ENCODE results near the gene CALN1.

The CALN1 gene

GRCh38 chr7:72321081-72321480 is 91.1 kb downstream of the CALN1 start:
- H3K27ac ChIP-seq (ENCODE audit: low read depth, low read length, poor library complexity, severe bottlenecking): no peak overlapping the region
- no peaks in the 10 kb centered on the region for H3K36me3 ChIP-seq (ENCODE audit: insufficient read depth, low read length)
- no peak overlapping the region for H2AFZ ChIP-seq (ENCODE audit: low read length)
- H4K20me1 ChIP-seq (ENCODE audit: insufficient read depth, low read length): no peaks in the 10 kb centered on the region
- H3K4me2 ChIP-seq (ENCODE audit: low read length): no peak overlapping the region
- H3K9ac ChIP-seq (ENCODE audit: low read length): no peak overlapping the region
- TF ChIP-seq EZH2 (IDR thresholded peaks at IDR 0.05; ENCODE audit: borderline replicate concordance, low read length): no peak
- no peak for TF ChIP-seq CTCF (IDR thresholded peaks at IDR 0.05; ENCODE audit: low read length)
- H3K79me2 ChIP-seq (ENCODE audit: insufficient read depth, low read length): no peaks in the 10 kb centered on the region
- H3K9me3 ChIP-seq (ENCODE audit: low read length): no peaks in the 10 kb centered on the region
- H3K9me2 ChIP-seq (ENCODE audit: low read depth, low read length): no peaks in the 10 kb centered on the region
- no peak overlapping the region for H3K4me3 ChIP-seq (ENCODE audit: low read depth, low read length, poor library complexity, severe bottlenecking)
- H3K4me1 ChIP-seq (ENCODE audit: insufficient read depth, low read length, severe bottlenecking): no peaks in the 10 kb centered on the region
- no peaks in the 10 kb centered on the region for H3K27me3 ChIP-seq (ENCODE audit: insufficient read depth, low read length)
- no peaks in the 10 kb centered on the region for H3F3A ChIP-seq (ENCODE audit: insufficient read depth, low read length)

GRCh38 chr7:72317341-72317740 is 94.8 kb downstream of the CALN1 start:
- Histone ChIP-seq H3K27ac (ENCODE audit: low read depth, low read length, poor library complexity, severe bottlenecking) (no peak overlapping the region), H3K9me3 (ENCODE audit: low read length) (no peaks in the 10 kb centered on the region), H3K4me3 (ENCODE audit: low read depth, low read length, poor library complexity, severe bottlenecking) (no peak overlapping the region), H3K4me1 (ENCODE audit: insufficient read depth, low read length, severe bottlenecking) (no peaks in the 10 kb centered on the region), H2AFZ (ENCODE audit: low read length) (no peak overlapping the region), H3K9me2 (ENCODE audit: low read depth, low read length) (no peaks in the 10 kb centered on the region), H4K20me1 (ENCODE audit: insufficient read depth, low read length) (no peaks in the 10 kb centered on the region), H3K79me2 (ENCODE audit: insufficient read depth, low read length) (no peaks in the 10 kb centered on the region), H3K9ac (ENCODE audit: low read length) (no peak overlapping the region), H3K36me3 (ENCODE audit: insufficient read depth, low read length) (no peaks in the 10 kb centered on the region), H3K27me3 (ENCODE audit: insufficient read depth, low read length) (no peaks in the 10 kb centered on the region), H3K4me2 (ENCODE audit: low read length) (no peak overlapping the region), H3F3A (ENCODE audit: insufficient read depth, low read length) (no peaks in the 10 kb centered on the region)
- TF ChIP-seq CTCF (IDR thresholded peaks at IDR 0.05; ENCODE audit: low read length) (no peak), EZH2 (IDR thresholded peaks at IDR 0.05; ENCODE audit: borderline replicate concordance, low read length) (no peak)

GRCh38 chr7:72316148-72316547 is 96.0 kb downstream of the CALN1 start:
- no peaks in the 10 kb centered on the region for H3K36me3 ChIP-seq (ENCODE audit: insufficient read depth, low read length)
- H3F3A ChIP-seq (ENCODE audit: insufficient read depth, low read length): no peaks in the 10 kb centered on the region
- no peak overlapping the region for H2AFZ ChIP-seq (ENCODE audit: low read length)
- H3K9me3 ChIP-seq (ENCODE audit: low read length): no peaks in the 10 kb centered on the region
- no peak overlapping the region for H3K9ac ChIP-seq (ENCODE audit: low read length)
- no peaks in the 10 kb centered on the region for H3K4me1 ChIP-seq (ENCODE audit: insufficient read depth, low read length, severe bottlenecking)
- TF ChIP-seq EZH2 (IDR thresholded peaks at IDR 0.05; ENCODE audit: borderline replicate concordance, low read length): no peak
- TF ChIP-seq CTCF (IDR thresholded peaks at IDR 0.05; ENCODE audit: low read length): no peak
- no peaks in the 10 kb centered on the region for H3K9me2 ChIP-seq (ENCODE audit: low read depth, low read length)
- H3K4me3 ChIP-seq (ENCODE audit: low read depth, low read length, poor library complexity, severe bottlenecking): no peak overlapping the region
- H3K27ac ChIP-seq (ENCODE audit: low read depth, low read length, poor library complexity, severe bottlenecking): no peak overlapping the region
- H3K27me3 ChIP-seq (ENCODE audit: insufficient read depth, low read length): no peaks in the 10 kb centered on the region
- no peaks in the 10 kb centered on the region for H3K79me2 ChIP-seq (ENCODE audit: insufficient read depth, low read length)
- no peaks in the 10 kb centered on the region for H4K20me1 ChIP-seq (ENCODE audit: insufficient read depth, low read length)
- no peak overlapping the region for H3K4me2 ChIP-seq (ENCODE audit: low read length)
